Retinal pigment epithelial cell (primary cell): ENCODE data around the gene ST7.

ENCODE experiments used
- DNase-seq: peaks from one replicate; pipeline ENCODE4 v3.0.0-alpha.2; 2010; ENCODE audit warnings: low read depth
- H3K4me3 ChIP-seq: 2 replicates; pipeline ENCODE4 v1.5.1; 2011; ENCODE audit warnings: mild to moderate bottlenecking, low read length, control low read depth, moderate library complexity
- CTCF ChIP-seq: conservative IDR thresholded peaks from 2 replicates; pipeline ENCODE4 v1.5.1; 2011; ENCODE audit warnings: low read depth, low read length, control low read depth, inconsistent platforms

ST7 gene

GRCh38 chr7:116988363-116988989 lies 35.2 kb downstream of the ST7 start:
- TF ChIP-seq CTCF, result peak; percentile 13
- H3K4me3 ChIP-seq, result no peak overlapping the region
- no peak for DNase-seq

- no peak for TF ChIP-seq CTCF
These were observed 36.8 kb downstream of the ST7 start for GRCh38 chr7:116990056-116990455.

GRCh38 chr7:116991233-116991632 lies 37.9 kb downstream of the ST7 start:
- TF ChIP-seq CTCF, result no peak
- H3K4me3 ChIP-seq, result no peak overlapping the region
- no peak for DNase-seq

More at GRCh38 chr7:116990056-116990455, 36.8 kb downstream of the ST7 start:
- no peak overlapping the region for H3K4me3 ChIP-seq
- no peak for DNase-seq

GRCh38 chr7:116994611-116995010 lies 41.3 kb downstream of the ST7 start:
- no peak for TF ChIP-seq CTCF
- H3K4me3 ChIP-seq, result no peak overlapping the region
- DNase-seq, result no peak

GRCh38 chr7:116997972-116998371 lies 44.7 kb downstream of the ST7 start:
- no peak overlapping the region for H3K4me3 ChIP-seq
- TF ChIP-seq CTCF, result no peak
- no peak for DNase-seq

- no peak for DNase-seq
- no peak for TF ChIP-seq CTCF
These were observed 45.4 kb downstream of the ST7 start for GRCh38 chr7:116998567-116999175.

GRCh38 chr7:116999311-116999710 lies 46.0 kb downstream of the ST7 start:
- peak; percentile 26 for DNase-seq
- no peak overlapping the region for H3K4me3 ChIP-seq
- no peak for TF ChIP-seq CTCF

More at GRCh38 chr7:116998567-116999175, 45.4 kb downstream of the ST7 start:
- no peak overlapping the region for H3K4me3 ChIP-seq
